K562 (cell line): ENCODE data around the gene STARD6. TPM values are rescaled to one million over a fixed set of nuclear protein-coding genes. Genes with fewer than 3 reads are reported as not detected.

Experiments
- ARNT ChIP-seq, 2 experiments: fragments of 450-650 bp; IDR thresholded peaks; 2 replicates each; pipeline ENCODE4 v1.6.1; 2016; ENCODE audit warnings: mild to moderate bottlenecking in 1 of 2
- E2F5 ChIP-seq: sonication (generic); formaldehyde crosslinking; IDR thresholded peaks from 2 replicates; pipeline ENCODE4 v1.8.0; 2022; ENCODE audit warnings: mild to moderate bottlenecking, missing genetic modification reagents
- EGR1 ChIP-seq: fragments of 450-650 bp; conservative IDR thresholded peaks from 2 replicates; pipeline ENCODE4 v1.6.1; 2017; ENCODE audit warnings: mild to moderate bottlenecking
- EHMT2 ChIP-seq: fragments of 450-650 bp; IDR thresholded peaks from 2 replicates; pipeline ENCODE4 v1.6.1; 2018; ENCODE audit warnings: antibody characterized with exemption
- ETS1 ChIP-seq: conservative IDR thresholded peaks from 2 replicates; pipeline ENCODE4 v1.6.1; 2011; ENCODE audit warnings: low read depth, mild to moderate bottlenecking, low read length; ENCODE audit not compliant: control insufficient read depth
- MEF2D ChIP-seq: conservative IDR thresholded peaks from 2 replicates; pipeline ENCODE4 v1.6.1; 2016; ENCODE audit warnings: low read depth, missing genetic modification characterization, missing compliant biosample characterization
- NCOA2 ChIP-seq, 2 experiments: fragments of 450-650 bp; IDR thresholded peaks; 2 replicates each; pipeline ENCODE4 v1.6.1; 2018; ENCODE audit warnings: mild to moderate bottlenecking in 2 of 2, moderate library complexity in 1 of 2; ENCODE audit not compliant: partially characterized antibody in 2 of 2
- NUFIP1 ChIP-seq: fragments of 450-650 bp; IDR thresholded peaks from 2 replicates; pipeline ENCODE4 v1.6.1; 2018; ENCODE audit not compliant: partially characterized antibody
- PHF21A ChIP-seq: fragments of 450-650 bp; IDR thresholded peaks from 2 replicates; pipeline ENCODE4 v1.6.1; 2017; ENCODE audit warnings: low read depth, borderline replicate concordance
- PTTG1 ChIP-seq: fragments of 450-650 bp; IDR thresholded peaks from 2 replicates; pipeline ENCODE4 v1.6.1; 2016; ENCODE audit warnings: low read depth, mild to moderate bottlenecking, missing genetic modification characterization, missing compliant biosample characterization
- SMAD3 ChIP-seq: fragments of 450-650 bp; formaldehyde crosslinking; conservative IDR thresholded peaks from 2 replicates; pipeline ENCODE4 v1.4.0; 2020; ENCODE audit warnings: mild to moderate bottlenecking
- SMC3 ChIP-seq: conservative IDR thresholded peaks from 2 replicates; pipeline ENCODE4 v1.6.1; 2011; ENCODE audit warnings: low read depth, low read length, improper control_type of control experiment; ENCODE audit not compliant: insufficient read depth
- SRSF9 ChIP-seq: fragments of 200-400 bp; formaldehyde crosslinking; IDR thresholded peaks from 2 replicates; pipeline ENCODE4 v1.6.1; 2017; ENCODE audit warnings: low read depth, low read length, borderline replicate concordance
- STAT5B ChIP-seq: fragments of 250-450 bp; sonication (Bioruptor Pico); IDR thresholded peaks from 2 replicates; pipeline ENCODE4 v1.8.0; 2021; ENCODE audit warnings: mild to moderate bottlenecking, inconsistent platforms
- TFAP4 ChIP-seq: sonication (generic); formaldehyde crosslinking; IDR thresholded peaks from 2 replicates; pipeline ENCODE4 v1.8.0; 2022; ENCODE audit warnings: missing genetic modification reagents, mild to moderate bottlenecking, moderate library complexity, borderline replicate concordance
- WHSC1 ChIP-seq: IDR thresholded peaks from one replicate; pipeline ENCODE4 v1.6.1; 2012; ENCODE audit warnings: low read length, control low read depth, inconsistent platforms
- ZBTB7A ChIP-seq: IDR thresholded peaks from 2 replicates; pipeline ENCODE4 v1.6.1; 2011; ENCODE audit warnings: low read depth, mild to moderate bottlenecking, low read length, moderate library complexity, borderline replicate concordance; ENCODE audit not compliant: control insufficient read depth
- ZFP36 ChIP-seq: fragments of 150-350 bp; IDR thresholded peaks from 2 replicates; pipeline ENCODE4 v1.6.1; 2018; ENCODE audit warnings: low read length, low read depth; ENCODE audit not compliant: partially characterized antibody
- ZNF143 ChIP-seq: sonication (generic); formaldehyde crosslinking; IDR thresholded peaks from 2 replicates; pipeline ENCODE4 v1.9.0; 2022; ENCODE audit warnings: mild to moderate bottlenecking, missing genetic modification reagents
- ZNF707 ChIP-seq: fragments of 250-450 bp; sonication (Bioruptor Pico); conservative IDR thresholded peaks from 2 replicates; pipeline ENCODE4 v1.8.0; 2022; ENCODE audit warnings: inconsistent platforms, mild to moderate bottlenecking, moderate library complexity
- ZNF75A ChIP-seq: fragments of 450-650 bp; formaldehyde crosslinking; IDR thresholded peaks from 2 replicates; pipeline ENCODE4 v1.4.0; 2020; ENCODE audit warnings: mild to moderate bottlenecking
- ZSCAN32 ChIP-seq: fragments of 450-650 bp; formaldehyde crosslinking; IDR thresholded peaks from 2 replicates; pipeline ENCODE4 v1.4.0; 2020; ENCODE audit warnings: mild to moderate bottlenecking, moderate library complexity
- polyA plus RNA-seq, 8 experiments: library from polyadenylated mRNA; depleted of rRNA in 4 of 8; stranded (reverse) in 5 of 8; unstranded in 3 of 8; fragments of >200 nt; fragmentation: Nextera tagmentation in 2 of 8; fragmentation: Illumina TruSeq in 1 of 8; extraction: Ambion mirVana in 2 of 8; extraction: Trizol in 1 of 8; gene quantifications; 2 replicates each; pipeline versions ENCODE4 v1.2.1 to v1.2.3, GENCODE V29; 2011 to 2014; ENCODE audit warnings: inconsistent platforms in 1 of 8, missing spikeins in 1 of 8
- total RNA-seq, 7 experiments: library from RNA; depleted of rRNA in 6 of 7; stranded (reverse); fragments of >200 nt in 6 of 7; fragmentation: Illumina TruSeq in 2 of 7; extraction: Trizol in 2 of 7; gene quantifications; 2 replicates each; pipeline versions ENCODE4 v1.2.1 to v1.2.3, GENCODE V29; 2011 to 2021; ENCODE audit warnings: low replicate concordance in 1 of 7

The STARD6 gene
- total and polyA plus RNA-seq, 9 of the 15 experiments (the other 6 are each of a cell fraction or from before 2014, with no cell fraction given) = 0.11 to 0.15 TPM; not detected in 7

- no peak for TF ChIP-seq ETS1
- no peak for TF ChIP-seq EHMT2
- peak; percentile 66; the same call in 1 of the 2 replicates for TF ChIP-seq ZBTB7A
- TF ChIP-seq PTTG1 (tag) = no peak
- no peak for TF ChIP-seq PHF21A
- TF ChIP-seq SRSF9 = no peak
- TF ChIP-seq TFAP4 (CRISPR knock-in tag) = 0 out of 2 replicates have a peak, but pooled peaks have one; percentile 18
- no peak for TF ChIP-seq ZNF707 (CRISPR knock-in tag)
- no peak for TF ChIP-seq ZNF143 (CRISPR knock-in tag)
- TF ChIP-seq NUFIP1 = no peak
- no peak for TF ChIP-seq NCOA2 (IDR thresholded peaks at IDR 0.05; ENCODE audit: partially characterized antibody in 2 of 2)
- no peak for TF ChIP-seq MEF2D (tag)
- TF ChIP-seq SMAD3 (CRISPR knock-in tag) = no peak
- TF ChIP-seq STAT5B (CRISPR knock-in tag) = no peak
- TF ChIP-seq SMC3 = no peak
- TF ChIP-seq ZSCAN32 = no peak
- TF ChIP-seq ARNT (IDR thresholded peaks at IDR 0.05) = no peak
- no peak for TF ChIP-seq WHSC1
- TF ChIP-seq E2F5 (CRISPR knock-in tag) = no peak
- no peak for TF ChIP-seq ZFP36
- TF ChIP-seq ZNF75A (CRISPR knock-in tag) = no peak
- TF ChIP-seq EGR1 = 0 out of 2 replicates have a peak, but pooled peaks have one; percentile 13
Observed at GRCh38 chr18:54357660-54358494, at the start of gene STARD6, which contains the start of gene C18orf54 (continued).
